Mesendoderm (in vitro differentiated cells): ENCODE results near the gene B3GLCT.

Source experiments
- DNase-seq: peaks from one replicate; pipeline ENCODE4 v3.0.0; 2013
- H2AK5ac ChIP-seq: 2 replicates; pipeline ENCODE4 v1.6.1; 2013; ENCODE audit warnings: low read length, inconsistent platforms
- H2BK120ac ChIP-seq: 2 replicates; pipeline ENCODE4 v1.6.1; 2013; ENCODE audit warnings: low read depth, mild to moderate bottlenecking, low read length, moderate library complexity, mixed read lengths
- H2BK15ac ChIP-seq: replicated peaks from 2 replicates; pipeline ENCODE4 v1.6.1; 2013; ENCODE audit warnings: low read depth, mild to moderate bottlenecking, moderate library complexity
- H2BK5ac ChIP-seq: 2 replicates; pipeline ENCODE4 v1.6.1; 2013; ENCODE audit warnings: low read length, inconsistent platforms
- H3K18ac ChIP-seq: 2 replicates; pipeline ENCODE4 v1.6.1; 2013; ENCODE audit warnings: mild to moderate bottlenecking, low read length, mixed read lengths
- H3K23ac ChIP-seq: one replicate; pipeline ENCODE4 v1.6.1; 2013; ENCODE audit warnings: low read length
- H3K27ac ChIP-seq: 2 replicates; pipeline ENCODE4 v1.5.1; 2013; ENCODE audit warnings: low read depth, mild to moderate bottlenecking, inconsistent platforms, low read length, moderate library complexity
- H3K27me3 ChIP-seq: 2 replicates; pipeline ENCODE4 v1.6.1; 2013; ENCODE audit warnings: low read length, control low read depth, mild to moderate bottlenecking, inconsistent platforms; ENCODE audit not compliant: insufficient read depth, poor library complexity
- H3K36me3 ChIP-seq: 2 replicates; pipeline ENCODE4 v1.6.1; 2013; ENCODE audit warnings: low read length, inconsistent platforms; ENCODE audit not compliant: control insufficient read depth, insufficient read depth
- H3K4ac ChIP-seq: one replicate; pipeline ENCODE4 v1.6.1; 2013; ENCODE audit warnings: low read depth, mild to moderate bottlenecking, low read length, moderate library complexity
- H3K4me1 ChIP-seq: 2 replicates; pipeline ENCODE4 v1.6.1; 2013; ENCODE audit warnings: low read depth, low read length, inconsistent platforms; ENCODE audit not compliant: control insufficient read depth
- H3K4me2 ChIP-seq: 2 replicates; pipeline ENCODE4 v1.6.1; 2013; ENCODE audit warnings: low read length
- H3K4me3 ChIP-seq: 2 replicates; pipeline ENCODE4 v1.5.1; 2013; ENCODE audit warnings: mild to moderate bottlenecking, low read length
- H3K56ac ChIP-seq: one replicate; pipeline ENCODE4 v1.6.1; 2013; ENCODE audit warnings: low read length
- H3K79me1 ChIP-seq: 2 replicates; pipeline ENCODE4 v1.6.1; 2013; ENCODE audit warnings: low read length, inconsistent platforms
- H3K79me2 ChIP-seq: 2 replicates; pipeline ENCODE4 v1.6.1; 2013; ENCODE audit warnings: mild to moderate bottlenecking, low read length; ENCODE audit not compliant: control insufficient read depth, insufficient read depth
- H3K9ac ChIP-seq: 2 replicates; pipeline ENCODE4 v1.6.1; 2013; ENCODE audit warnings: low read length, inconsistent platforms
- H4K5ac ChIP-seq: one replicate; pipeline ENCODE4 v1.6.1; 2013; ENCODE audit warnings: low read length
- H4K8ac ChIP-seq: one replicate; pipeline ENCODE4 v1.6.1; 2013; ENCODE audit warnings: low read depth, mild to moderate bottlenecking, control low read depth, low read length, moderate library complexity
- WGBS: extraction: QIAGEN DNeasy Blood & Tissue Kit; methylation state at CpG from one replicate; pipeline ENCODE4 v1.1.7; 2013; ENCODE audit warnings: low lambda C conversion rate, missing lambda C conversion rate; ENCODE audit not compliant: insufficient coverage; ENCODE audit errors: extremely low coverage; 5-methylcytosine and 5-hydroxymethylcytosine counted together

Gene B3GLCT

DNA sequence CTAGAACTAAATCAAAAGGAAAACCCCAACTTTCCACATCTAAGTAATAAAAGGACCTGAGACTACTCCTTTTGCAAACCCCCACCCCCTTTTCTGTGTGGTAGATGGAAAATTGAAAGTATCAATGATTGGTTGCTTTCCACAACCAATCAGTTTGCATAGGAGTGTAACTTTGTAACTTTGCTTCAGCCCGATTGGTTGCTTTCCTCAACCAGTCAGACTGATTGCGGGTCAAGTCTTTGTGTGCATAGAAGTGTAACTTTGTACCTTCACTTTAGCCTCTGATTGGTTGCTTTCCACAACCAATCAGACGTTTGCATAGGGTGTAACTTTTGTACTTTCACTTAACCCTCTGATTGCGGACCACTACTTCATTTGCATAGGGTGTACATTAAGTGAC, 8.0 kb upstream of the B3GLCT start:
- H3K4me3 ChIP-seq, result no peak overlapping the region
- no peak overlapping the region for H3K4ac ChIP-seq
- no peak overlapping the region for H4K8ac ChIP-seq
- H3K9ac ChIP-seq, result no peak overlapping the region
- DNase-seq, result no peak
- no peak overlapping the region for H3K4me2 ChIP-seq
- H2BK5ac ChIP-seq, result no peak overlapping the region
- H3K4me1 ChIP-seq, result no peaks in the 10 kb centered on the region
- no peak overlapping the region for H3K56ac ChIP-seq
- no peaks in the 10 kb centered on the region for H3K36me3 ChIP-seq
- H2BK15ac ChIP-seq, result no peak overlapping the region
- WGBS, result no CpG with 5 or more reads among the region's 4 CpGs
- no peak overlapping the region for H3K18ac ChIP-seq
- no peak overlapping the region for H2BK120ac ChIP-seq
- H3K27ac ChIP-seq, result no peak overlapping the region
- H4K5ac ChIP-seq, result no peak overlapping the region
- no peaks in the 10 kb centered on the region for H3K79me2 ChIP-seq
- no peaks in the 10 kb centered on the region for H3K79me1 ChIP-seq
- H3K23ac ChIP-seq, result no peak overlapping the region
- H2AK5ac ChIP-seq, result no peak overlapping the region
- no peaks in the 10 kb centered on the region for H3K27me3 ChIP-seq

DNA sequence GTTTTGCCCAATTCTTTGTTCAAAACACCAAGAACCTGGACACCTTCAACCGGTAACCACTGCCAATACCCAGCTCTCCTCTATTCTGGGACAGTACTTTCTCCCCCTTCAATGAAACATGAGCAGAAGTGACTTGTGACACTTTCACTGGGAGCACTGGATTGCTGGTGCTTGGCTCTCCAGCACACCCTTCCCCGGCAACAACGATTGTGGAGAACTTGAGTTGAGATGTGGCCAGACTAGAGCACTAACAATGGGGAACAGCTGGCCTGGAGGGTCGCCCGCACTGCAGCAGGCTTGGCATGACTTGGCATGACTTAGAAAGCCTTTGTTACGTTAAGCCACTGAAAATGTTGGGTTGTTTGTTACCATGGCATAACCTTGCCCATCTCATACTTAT, 7.5 kb upstream of the B3GLCT start:
- no peak for DNase-seq
- no peak overlapping the region for H3K23ac ChIP-seq
- no peak overlapping the region for H3K18ac ChIP-seq
- H3K4me1 ChIP-seq, result no peaks in the 10 kb centered on the region
- H3K56ac ChIP-seq, result no peak overlapping the region
- H3K9ac ChIP-seq, result no peak overlapping the region
- no peak overlapping the region for H2BK5ac ChIP-seq
- H4K5ac ChIP-seq, result no peak overlapping the region
- no peak overlapping the region for H2BK15ac ChIP-seq
- no peaks in the 10 kb centered on the region for H3K79me1 ChIP-seq
- H3K36me3 ChIP-seq, result no peaks in the 10 kb centered on the region
- no peak overlapping the region for H4K8ac ChIP-seq
- no peak overlapping the region for H2AK5ac ChIP-seq
- H3K4me2 ChIP-seq, result no peak overlapping the region
- no peaks in the 10 kb centered on the region for H3K79me2 ChIP-seq
- H3K4me3 ChIP-seq, result no peak overlapping the region
- no CpG with 5 or more reads among the region's 6 CpGs for WGBS
- no peak overlapping the region for H3K4ac ChIP-seq
- no peaks in the 10 kb centered on the region for H3K27me3 ChIP-seq
- H2BK120ac ChIP-seq, result no peak overlapping the region
- no peak overlapping the region for H3K27ac ChIP-seq

DNA sequence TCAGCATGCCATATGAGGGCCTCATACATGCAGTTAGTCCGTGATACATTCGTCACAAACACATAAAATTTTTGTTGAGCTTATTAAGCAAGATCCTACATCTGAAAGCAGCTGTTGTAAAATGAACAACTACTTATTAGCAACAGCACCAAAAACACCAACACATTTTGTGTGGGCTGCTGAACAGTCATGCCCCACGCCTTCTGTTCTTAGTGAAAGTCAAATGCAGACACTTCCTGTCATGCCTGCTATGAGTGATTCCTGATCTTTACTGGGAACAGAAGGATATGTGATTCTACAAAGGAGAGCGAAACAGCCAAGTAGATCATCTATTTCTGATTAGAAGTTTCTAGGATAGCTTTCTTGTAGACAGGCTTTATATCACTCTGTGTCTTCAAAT, 4.2 kb upstream of the B3GLCT start:
- no peak overlapping the region for H4K8ac ChIP-seq
- H3K27me3 ChIP-seq, result no peaks in the 10 kb centered on the region
- H2BK15ac ChIP-seq, result no peak overlapping the region
- no peak overlapping the region for H3K18ac ChIP-seq
- no peak overlapping the region for H4K5ac ChIP-seq
- H3K23ac ChIP-seq, result no peak overlapping the region
- H3K4me2 ChIP-seq, result no peak overlapping the region
- H3K9ac ChIP-seq, result no peak overlapping the region
- H2AK5ac ChIP-seq, result no peak overlapping the region
- no peaks in the 10 kb centered on the region for H3K4me1 ChIP-seq
- H3K79me2 ChIP-seq, result no peaks in the 10 kb centered on the region
- H3K4me3 ChIP-seq, result no peak overlapping the region
- H2BK5ac ChIP-seq, result no peak overlapping the region
- no peak overlapping the region for H3K56ac ChIP-seq
- no peak for DNase-seq
- no peak overlapping the region for H3K4ac ChIP-seq
- H3K36me3 ChIP-seq, result no peaks in the 10 kb centered on the region
- no peak overlapping the region for H2BK120ac ChIP-seq
- WGBS, result no CpG with 5 or more reads among the region's 4 CpGs
- no peak overlapping the region for H3K27ac ChIP-seq
- no peaks in the 10 kb centered on the region for H3K79me1 ChIP-seq

DNA sequence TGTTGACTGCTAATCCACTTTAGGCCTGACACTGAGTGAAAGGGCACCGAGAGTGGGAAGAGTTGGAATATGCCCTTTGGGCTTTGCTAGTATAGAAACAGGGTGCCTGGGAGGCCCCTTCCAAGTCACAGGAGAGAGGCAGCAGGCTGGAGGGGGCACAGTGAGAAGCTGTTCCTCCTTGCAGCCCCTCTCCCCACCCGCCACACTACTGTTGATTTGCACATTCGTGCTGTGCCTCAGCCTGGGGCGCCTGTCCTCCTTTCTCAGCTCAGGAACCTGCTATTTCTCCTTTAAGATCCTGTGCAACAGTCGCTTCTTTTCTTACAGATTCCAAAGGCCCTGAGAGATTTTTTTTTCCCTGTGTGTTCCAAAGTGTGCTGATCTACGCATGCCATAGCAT, 2.8 kb upstream of the B3GLCT start:
- no peaks in the 10 kb centered on the region for H3K27me3 ChIP-seq
- H3K27ac ChIP-seq, result no peak overlapping the region
- no peak overlapping the region for H4K8ac ChIP-seq
- no peak for DNase-seq
- no peak overlapping the region for H2BK5ac ChIP-seq
- no peaks in the 10 kb centered on the region for H3K79me2 ChIP-seq
- no peak overlapping the region for H3K4ac ChIP-seq
- no peak overlapping the region for H3K23ac ChIP-seq
- H3K4me1 ChIP-seq, result peaks cover 3% of the 10 kb centered on the region
- H3K4me3 ChIP-seq, result no peak overlapping the region
- H3K79me1 ChIP-seq, result peaks cover 2% of the 10 kb centered on the region
- no peak overlapping the region for H3K4me2 ChIP-seq
- no peaks in the 10 kb centered on the region for H3K36me3 ChIP-seq
- H4K5ac ChIP-seq, result no peak overlapping the region
- H3K9ac ChIP-seq, result no peak overlapping the region
- no peak overlapping the region for H2BK120ac ChIP-seq
- no peak overlapping the region for H3K56ac ChIP-seq
- no peak overlapping the region for H3K18ac ChIP-seq
- WGBS, result no CpG with 5 or more reads among the region's 6 CpGs
- H2AK5ac ChIP-seq, result no peak overlapping the region
- H2BK15ac ChIP-seq, result no peak overlapping the region

DNA sequence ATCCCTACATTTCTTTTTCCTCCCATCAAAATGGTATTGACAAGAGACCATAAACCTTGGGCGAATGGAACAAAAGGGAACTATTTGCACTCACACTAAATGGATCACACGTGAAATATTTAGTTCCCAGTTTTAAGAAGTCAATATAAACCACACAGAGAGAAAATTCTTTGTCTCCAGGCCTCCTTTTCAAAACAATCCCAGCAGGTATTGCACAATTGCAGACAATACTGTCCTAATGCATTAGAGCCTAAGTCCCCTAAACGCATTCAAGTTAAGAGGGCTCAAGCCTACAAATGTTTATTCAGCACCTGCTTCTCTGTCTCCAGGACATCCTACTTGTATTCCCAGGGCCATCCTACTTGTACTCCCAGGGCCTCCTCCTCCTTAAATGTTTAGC, 1.3 kb upstream of the B3GLCT start:
- Histone ChIP-seq H4K5ac (no peak overlapping the region), H3K4me1 (peaks cover 3% of the 10 kb centered on the region), H2AK5ac (no peak overlapping the region), H3K79me1 (peaks cover 5% of the 10 kb centered on the region), H4K8ac (no peak overlapping the region), H2BK5ac (no peak overlapping the region), H3K4me2 (no peak overlapping the region), H3K18ac (no peak overlapping the region), H2BK15ac (no peak overlapping the region), H3K23ac (no peak overlapping the region), H3K4ac (no peak overlapping the region), H3K9ac (no peak overlapping the region), H3K79me2 (no peaks in the 10 kb centered on the region), H3K27ac (no peak overlapping the region), H3K56ac (no peak overlapping the region), H3K36me3 (no peaks in the 10 kb centered on the region), H3K27me3 (no peaks in the 10 kb centered on the region), H2BK120ac (no peak overlapping the region), H3K4me3 (no peak overlapping the region)
- DNase-seq, result no peak
- no CpG with 5 or more reads among the region's 3 CpGs for WGBS

DNA sequence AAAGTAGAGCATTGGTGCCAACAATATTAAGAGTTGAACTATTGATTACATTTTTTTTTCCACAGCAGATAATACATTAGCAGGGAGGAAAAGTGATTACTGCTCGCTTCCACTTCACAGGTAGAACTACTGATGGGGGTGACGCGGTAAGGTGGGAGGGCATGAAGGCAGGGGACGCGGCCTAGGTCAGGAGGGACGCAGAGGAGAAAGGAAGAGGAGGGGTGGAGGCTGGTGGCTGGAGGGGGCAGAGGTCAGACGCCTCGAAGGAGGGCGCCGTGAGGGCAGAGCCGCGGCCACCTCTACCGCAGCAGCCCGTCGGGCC, 287 bp upstream of the B3GLCT start:
- H3K27ac ChIP-seq, result no peak overlapping the region
- no peaks in the 10 kb centered on the region for H3K27me3 ChIP-seq
- H2BK120ac ChIP-seq, result no peak overlapping the region
- H3K79me2 ChIP-seq, result peaks cover 2% of the 10 kb centered on the region
- no peak for DNase-seq
- H4K5ac ChIP-seq, result no peak overlapping the region
- no peak overlapping the region for H2AK5ac ChIP-seq
- no peaks in the 10 kb centered on the region for H3K36me3 ChIP-seq
- H2BK15ac ChIP-seq, result no peak overlapping the region
- peaks cover 10% of the 10 kb centered on the region for H3K79me1 ChIP-seq
- H3K4ac ChIP-seq, result no peak overlapping the region
- H2BK5ac ChIP-seq, result no peak overlapping the region
- no peak overlapping the region for H3K18ac ChIP-seq
- no CpG with 5 or more reads among the region's 15 CpGs for WGBS
- no peak overlapping the region for H3K23ac ChIP-seq
- peak overlapping the region; percentile 57 for H3K9ac ChIP-seq
- H3K4me1 ChIP-seq, result peaks cover 3% of the 10 kb centered on the region
- H4K8ac ChIP-seq, result no peak overlapping the region
- peak overlapping the region; percentile 8 for H3K4me3 ChIP-seq
- H3K4me2 ChIP-seq, result peak overlapping the region; percentile 56
- H3K56ac ChIP-seq, result peak overlapping the region; percentile 82
